Mesenchymal stem cell (in vitro differentiated cells and primary cell): ENCODE results near the gene FAM228B.
"Not testable (repeated sequence)": the region's sequence is repeated elsewhere in the genome, so short reads cannot be mapped to it uniquely, and the experiment has no call there.

Source experiments
- DNase-seq: peaks from one replicate; pipeline ENCODE4 v3.0.0-alpha.2; 2013
- H2AFZ ChIP-seq: one replicate; pipeline ENCODE4 v1.6.1; 2013; ENCODE audit warnings: low read depth, mild to moderate bottlenecking, control low read depth, inconsistent platforms, low read length, moderate library complexity
- H2AK5ac ChIP-seq: 2 replicates; pipeline ENCODE4 v1.6.1; 2013; ENCODE audit warnings: low read length, moderate library complexity, mild to moderate bottlenecking, inconsistent platforms; ENCODE audit not compliant: severe bottlenecking
- H2BK120ac ChIP-seq: one replicate; pipeline ENCODE4 v1.6.1; 2013; ENCODE audit warnings: low read depth, mild to moderate bottlenecking, inconsistent platforms, low read length, moderate library complexity
- H2BK12ac ChIP-seq, 2 experiments: one replicate each; pipeline ENCODE4 v1.6.1; 2013; ENCODE audit warnings: inconsistent platforms in 2 of 2, low read length in 2 of 2, mild to moderate bottlenecking in 2 of 2, moderate library complexity in 2 of 2, control low read depth in 1 of 2
- H2BK15ac ChIP-seq: one replicate; pipeline ENCODE4 v1.6.1; 2013; ENCODE audit warnings: mild to moderate bottlenecking, low read depth, inconsistent platforms; ENCODE audit not compliant: poor library complexity, severe bottlenecking
- H2BK5ac ChIP-seq: 2 replicates; pipeline ENCODE4 v1.6.1; 2013; ENCODE audit warnings: low read depth, mild to moderate bottlenecking, low read length, control low read depth, inconsistent platforms; ENCODE audit not compliant: poor library complexity, severe bottlenecking
- H3K14ac ChIP-seq, 2 experiments: one replicate each; pipeline ENCODE4 v1.6.1; 2013; ENCODE audit warnings: inconsistent platforms in 2 of 2, low read length in 2 of 2, control low read depth in 1 of 2, mild to moderate bottlenecking in 1 of 2, moderate library complexity in 1 of 2
- H3K18ac ChIP-seq, 2 experiments: one replicate each; pipeline ENCODE4 v1.6.1; 2013; ENCODE audit warnings: inconsistent platforms in 2 of 2, low read length in 2 of 2, control low read depth in 1 of 2, low read depth in 1 of 2, mild to moderate bottlenecking in 1 of 2
- H3K23ac ChIP-seq, 2 experiments: one replicate each; pipeline ENCODE4 v1.6.1; 2013; ENCODE audit warnings: inconsistent platforms in 2 of 2, low read length in 2 of 2, mild to moderate bottlenecking in 2 of 2, moderate library complexity in 2 of 2, control low read depth in 1 of 2
- H3K27ac ChIP-seq: 2 replicates; pipeline ENCODE4 v1.5.1; 2013; ENCODE audit warnings: mild to moderate bottlenecking, moderate library complexity, low read length, control low read depth, inconsistent platforms; ENCODE audit not compliant: poor library complexity, severe bottlenecking
- H3K27me3 ChIP-seq, 2 experiments: 2 replicates each; pipeline versions ENCODE4 v1.6.1 to v1.7.0; 2013; ENCODE audit warnings: low read length in 2 of 2, mild to moderate bottlenecking in 2 of 2, moderate library complexity in 2 of 2, control low read depth in 1 of 2, inconsistent platforms in 1 of 2; ENCODE audit not compliant: control insufficient read depth in 1 of 2, insufficient read depth in 1 of 2
- H3K36me3 ChIP-seq, 2 experiments: 2 replicates each; pipeline versions ENCODE4 v1.6.1 to v1.7.0; 2013; ENCODE audit warnings: low read length in 2 of 2, control low read depth in 1 of 2, inconsistent platforms in 1 of 2, low read depth in 1 of 2, mild to moderate bottlenecking in 1 of 2; ENCODE audit not compliant: insufficient read depth in 2 of 2, control insufficient read depth in 1 of 2
- H3K4ac ChIP-seq, 2 experiments: one replicate each; pipeline ENCODE4 v1.6.1; 2013; ENCODE audit warnings: inconsistent platforms in 2 of 2, low read length in 2 of 2, mild to moderate bottlenecking in 2 of 2, moderate library complexity in 2 of 2, control low read depth in 1 of 2, low read depth in 1 of 2
- H3K4me1 ChIP-seq: 2 replicates; pipeline ENCODE4 v1.6.1; 2013; ENCODE audit warnings: low read depth, low read length, control low read depth; ENCODE audit not compliant: control insufficient read depth, insufficient read depth
- H3K4me2 ChIP-seq: 2 replicates; pipeline ENCODE4 v1.6.1; 2013; ENCODE audit warnings: low read length, mild to moderate bottlenecking, inconsistent platforms; ENCODE audit not compliant: poor library complexity, severe bottlenecking
- H3K4me3 ChIP-seq, 2 experiments: 2 replicates each; pipeline versions ENCODE4 v1.5.1 to v1.7.0; 2013; ENCODE audit warnings: low read length in 2 of 2, mild to moderate bottlenecking in 2 of 2, control low read depth in 1 of 2, low read depth in 1 of 2; ENCODE audit not compliant: insufficient read depth in 1 of 2
- H3K79me1 ChIP-seq: replicated peaks from 2 replicates; pipeline ENCODE4 v1.6.1; 2013; ENCODE audit warnings: mild to moderate bottlenecking, control low read depth, low read length, inconsistent platforms; ENCODE audit not compliant: poor library complexity, severe bottlenecking
- H3K9ac ChIP-seq: 2 replicates; pipeline ENCODE4 v1.7.0; 2013; ENCODE audit warnings: mild to moderate bottlenecking, low read length, moderate library complexity
- H3K9me3 ChIP-seq: 2 replicates; pipeline ENCODE4 v1.7.0; 2013; ENCODE audit warnings: mild to moderate bottlenecking, low read length; ENCODE audit not compliant: control insufficient read depth
- H4K8ac ChIP-seq: one replicate; pipeline ENCODE4 v1.6.1; 2013; ENCODE audit warnings: inconsistent platforms, mild to moderate bottlenecking, low read length, moderate library complexity
- H4K91ac ChIP-seq: one replicate; pipeline ENCODE4 v1.6.1; 2013; ENCODE audit warnings: mild to moderate bottlenecking, low read length, inconsistent platforms
- WGBS: methylation state at CpG from one replicate; pipeline ENCODE4 v1.1.7; 2013; ENCODE audit warnings: mixed read lengths; 5-methylcytosine and 5-hydroxymethylcytosine counted together

Gene FAM228B

GRCh38 chr2:24095171-24095677 is 28.0 kb upstream of the FAM228B start:
- 48% methylated on average over 17 of the region's 17 CpGs for WGBS

GRCh38 chr2:24100732-24101131 is 22.5 kb upstream of the FAM228B start:
- H2BK15ac ChIP-seq, H4K8ac ChIP-seq, H4K91ac ChIP-seq, H3K9ac ChIP-seq, H3K18ac ChIP-seq, H2AFZ ChIP-seq, H3K9me3 ChIP-seq, H2BK120ac ChIP-seq, H3K4me2 ChIP-seq, H3K4ac ChIP-seq, H3K27ac ChIP-seq, H2BK5ac ChIP-seq, DNase-seq, H3K14ac ChIP-seq, H3K79me1 ChIP-seq, H2BK12ac ChIP-seq, H3K4me1 ChIP-seq, H3K4me3 ChIP-seq, H3K27me3 ChIP-seq, H2AK5ac ChIP-seq, H3K23ac ChIP-seq: not testable (repeated sequence)
- peaks cover 0 to 17% of the 10 kb centered on the region in 2 experiments for H3K36me3 ChIP-seq
- 100% methylated on average over 1 of the region's 2 CpGs for WGBS

More at GRCh38 chr2:24095171-24095677, 28.0 kb upstream of the FAM228B start:
- not testable (repeated sequence) for H3K4me1 ChIP-seq, H4K8ac ChIP-seq, H3K4me2 ChIP-seq, H3K36me3 ChIP-seq, DNase-seq, H3K14ac ChIP-seq, H3K79me1 ChIP-seq, H2BK120ac ChIP-seq, H3K4me3 ChIP-seq, H3K27me3 ChIP-seq, H2BK15ac ChIP-seq, H3K9ac ChIP-seq, H2AFZ ChIP-seq, H3K4ac ChIP-seq, H3K18ac ChIP-seq, H2BK12ac ChIP-seq, H3K23ac ChIP-seq, H3K27ac ChIP-seq, H2BK5ac ChIP-seq, H3K9me3 ChIP-seq, H4K91ac ChIP-seq, H2AK5ac ChIP-seq

- Histone ChIP-seq H3K9ac (no peak overlapping the region), H4K8ac (no peak overlapping the region), H2AK5ac (no peak overlapping the region), H3K18ac (no peak overlapping the region), H3K4ac (no peak overlapping the region), H2BK5ac (no peak overlapping the region), H3K14ac (no peak overlapping the region), H3K36me3 (peaks cover 0 to 15% of the 10 kb centered on the region in 2 experiments), H3K9me3 (peaks cover 5% of the 10 kb centered on the region), H2BK15ac (no peak overlapping the region), H4K91ac (no peak overlapping the region), H2BK12ac (no peak overlapping the region), H3K4me1 (no peaks in the 10 kb centered on the region), H3K27ac (no peak overlapping the region), H2BK120ac (no peak overlapping the region), H3K4me3 (no peak overlapping the region), H3K23ac (no peak overlapping the region), H3K79me1 (no peaks in the 10 kb centered on the region), H2AFZ (no peak overlapping the region), H3K27me3 (no peaks in the 10 kb centered on the region), H3K4me2 (no peak overlapping the region)
- DNase-seq, result no peak
- no CpG with 5 or more reads among the region's 2 CpGs for WGBS
These were observed 21.3 kb upstream of the FAM228B start for GRCh38 chr2:24101992-24102391.

GRCh38 chr2:24102677-24103076 is 20.6 kb upstream of the FAM228B start:
- WGBS, result 93% methylated on average over 1 of the region's 1 CpG
- no peak overlapping the region for H2BK15ac ChIP-seq

More at GRCh38 chr2:24102677-24103076, 20.6 kb upstream of the FAM228B start:
- H3K36me3 ChIP-seq, result peaks cover 0 to 15% of the 10 kb centered on the region in 2 experiments
- no peak overlapping the region for H4K91ac ChIP-seq
- no peak overlapping the region for H3K23ac ChIP-seq
- no peaks in the 10 kb centered on the region for H3K79me1 ChIP-seq
- no peaks in the 10 kb centered on the region for H3K4me1 ChIP-seq
- no peak overlapping the region for H3K9ac ChIP-seq
- H2BK120ac ChIP-seq, result no peak overlapping the region
- H3K4me2 ChIP-seq, result no peak overlapping the region
- H2AFZ ChIP-seq, result no peak overlapping the region
- H3K27ac ChIP-seq, result no peak overlapping the region
- H3K4ac ChIP-seq, result no peak overlapping the region
- H3K4me3 ChIP-seq, result no peak overlapping the region
- H3K18ac ChIP-seq, result no peak overlapping the region
- H3K14ac ChIP-seq, result no peak overlapping the region
- DNase-seq, result no peak
- no peak overlapping the region for H2AK5ac ChIP-seq
- H2BK12ac ChIP-seq, result no peak overlapping the region
- H2BK5ac ChIP-seq, result no peak overlapping the region
- H4K8ac ChIP-seq, result no peak overlapping the region
- H3K9me3 ChIP-seq, result peaks cover 5% of the 10 kb centered on the region
- no peaks in the 10 kb centered on the region for H3K27me3 ChIP-seq
